Activated T-cell treated with anti-CD3 and anti-CD28 coated beads, Interleukin-2, amount 50 U/mL, for 4 hours (primary cell): Measurements from ENCODE around the gene YTHDF1. TPM values are rescaled to one million over a fixed set of nuclear protein-coding genes. Genes with fewer than 3 reads are reported as not detected.

Experiments used
- ATAC-seq, 2 donors: fragments of 200-7000 bp; cut with Tn5 transposase; one replicate each; pipeline ENCODE4 v1.10.0; 2021
- DNase-seq: peaks from one replicate; pipeline ENCODE4 v3.0.0-alpha.2; 2020
- H3K27me3 Mint-ChIP-seq: one replicate; pipeline ENCODE4 v1.8.0; 2021; ENCODE audit warnings: low read depth, mixed read lengths
- H3K36me3 Mint-ChIP-seq: one replicate; pipeline ENCODE4 v1.8.0; 2022; ENCODE audit warnings: mixed read lengths; ENCODE audit not compliant: insufficient read depth
- H3K4me1 Mint-ChIP-seq: one replicate; pipeline ENCODE4 v1.8.0; 2021; ENCODE audit warnings: low read depth, mixed read lengths
- H3K4me3 Mint-ChIP-seq: one replicate; pipeline ENCODE4 v1.8.0; 2021; ENCODE audit warnings: mild to moderate bottlenecking, moderate library complexity, mixed read lengths
- H3K9me3 Mint-ChIP-seq: one replicate; pipeline ENCODE4 v1.8.0; 2021; ENCODE audit warnings: mixed read lengths
- total RNA-seq, 3 donors: library from RNA; stranded (reverse); gene quantifications; one replicate each; pipeline ENCODE4 v1.2.1, GENCODE V29; 2021

Gene YTHDF1
- total RNA-seq, 3 donors from 2014 or later = 53.5 to 59.6 (median 55.6) TPM

- Mint-ChIP-seq H3K9me3 (no peaks in the 10 kb centered on the region), H3K4me3 (no peak overlapping the region), H3K27me3 (no peaks in the 10 kb centered on the region), H3K36me3 (peaks cover 15% of the 10 kb centered on the region), H3K4me1 (peaks cover 28% of the 10 kb centered on the region)
- DNase-seq (no peak), ATAC-seq (no peak)
Measured at GRCh38 chr20:63196768-63197470, 19.0 kb downstream of the YTHDF1 start.

- DNase-seq (no peak), ATAC-seq (no peak)
- Mint-ChIP-seq H3K9me3 (no peaks in the 10 kb centered on the region), H3K4me3 (no peak overlapping the region), H3K36me3 (peaks cover 10% of the 10 kb centered on the region), H3K4me1 (peaks cover 21% of the 10 kb centered on the region), H3K27me3 (no peaks in the 10 kb centered on the region)
Measured at GRCh38 chr20:63194797-63195173, 21.1 kb downstream of the YTHDF1 start.

- ATAC-seq = no peak
- DNase-seq = no peak
- H3K9me3 Mint-ChIP-seq = no peaks in the 10 kb centered on the region
- peaks cover 18% of the 10 kb centered on the region for H3K4me1 Mint-ChIP-seq
- no peak overlapping the region for H3K4me3 Mint-ChIP-seq
- H3K36me3 Mint-ChIP-seq = peaks cover 10% of the 10 kb centered on the region
- H3K27me3 Mint-ChIP-seq = no peaks in the 10 kb centered on the region
Measured at GRCh38 chr20:63194007-63194796, 21.7 kb downstream of the YTHDF1 start.

GRCh38 chr20:63192721-63193120 lies 23.2 kb downstream of the YTHDF1 start:
- Mint-ChIP-seq H3K9me3 (no peaks in the 10 kb centered on the region), H3K27me3 (no peaks in the 10 kb centered on the region), H3K4me3 (no peak overlapping the region), H3K36me3 (peaks cover 10% of the 10 kb centered on the region), H3K4me1 (peaks cover 11% of the 10 kb centered on the region)
- DNase-seq = no peak
- ATAC-seq = no peak

GRCh38 chr20:63191400-63191799 lies 24.5 kb downstream of the YTHDF1 start:
- Mint-ChIP-seq H3K27me3 (no peaks in the 10 kb centered on the region), H3K9me3 (no peaks in the 10 kb centered on the region), H3K4me3 (no peak overlapping the region), H3K36me3 (peaks cover 7% of the 10 kb centered on the region), H3K4me1 (peaks cover 2% of the 10 kb centered on the region)
- ATAC-seq (no peak), DNase-seq (no peak)

GRCh38 chr20:63190828-63191227 lies 25.1 kb downstream of the YTHDF1 start:
- Mint-ChIP-seq H3K4me3 (no peak overlapping the region), H3K9me3 (no peaks in the 10 kb centered on the region), H3K4me1 (no peaks in the 10 kb centered on the region), H3K27me3 (no peaks in the 10 kb centered on the region), H3K36me3 (peaks cover 4% of the 10 kb centered on the region)
- no peak for ATAC-seq
- DNase-seq = no peak

- Mint-ChIP-seq H3K27me3 (no peaks in the 10 kb centered on the region), H3K4me1 (no peaks in the 10 kb centered on the region), H3K36me3 (peaks cover 4% of the 10 kb centered on the region), H3K9me3 (no peaks in the 10 kb centered on the region), H3K4me3 (no peak overlapping the region)
- DNase-seq (no peak), ATAC-seq (no peak)
Measured at GRCh38 chr20:63189846-63190559, 25.9 kb downstream of the YTHDF1 start.

- Mint-ChIP-seq H3K36me3 (no peaks in the 10 kb centered on the region), H3K4me3 (no peak overlapping the region), H3K9me3 (no peaks in the 10 kb centered on the region), H3K4me1 (no peaks in the 10 kb centered on the region), H3K27me3 (no peaks in the 10 kb centered on the region)
- DNase-seq (no peak), ATAC-seq (no peak)
Measured at GRCh38 chr20:63189322-63189642, 26.6 kb downstream of the YTHDF1 start.

- ATAC-seq (no peak), DNase-seq (no peak)
- H3K9me3 Mint-ChIP-seq = no peaks in the 10 kb centered on the region
- H3K36me3 Mint-ChIP-seq = no peaks in the 10 kb centered on the region
- H3K4me3 Mint-ChIP-seq = no peak overlapping the region
- no peaks in the 10 kb centered on the region for H3K4me1 Mint-ChIP-seq
- no peaks in the 10 kb centered on the region for H3K27me3 Mint-ChIP-seq
Measured at GRCh38 chr20:63188641-63189321, 27.1 kb downstream of the YTHDF1 start.

- H3K4me3 Mint-ChIP-seq = no peak overlapping the region
- H3K36me3 Mint-ChIP-seq = no peaks in the 10 kb centered on the region
- DNase-seq (no peak), ATAC-seq (no peak)
- H3K27me3 Mint-ChIP-seq = no peaks in the 10 kb centered on the region
- no peaks in the 10 kb centered on the region for H3K4me1 Mint-ChIP-seq
- no peaks in the 10 kb centered on the region for H3K9me3 Mint-ChIP-seq
Measured at GRCh38 chr20:63188159-63188442, 27.8 kb downstream of the YTHDF1 start.

GRCh38 chr20:63187338-63188158 lies 28.4 kb downstream of the YTHDF1 start:
- DNase-seq (no peak), ATAC-seq (no peak)
- Mint-ChIP-seq H3K27me3 (peaks cover under 1% of the 10 kb centered on the region), H3K4me1 (no peaks in the 10 kb centered on the region), H3K9me3 (no peaks in the 10 kb centered on the region), H3K36me3 (no peaks in the 10 kb centered on the region), H3K4me3 (no peak overlapping the region)

- no peak for ATAC-seq
- no peak overlapping the region for H3K4me3 Mint-ChIP-seq
- H3K9me3 Mint-ChIP-seq = no peaks in the 10 kb centered on the region
- no peak for DNase-seq
- H3K27me3 Mint-ChIP-seq = peaks cover 4% of the 10 kb centered on the region
- no peaks in the 10 kb centered on the region for H3K36me3 Mint-ChIP-seq
- no peaks in the 10 kb centered on the region for H3K4me1 Mint-ChIP-seq
Measured at GRCh38 chr20:63186528-63187316, 29.2 kb downstream of the YTHDF1 start.

- ATAC-seq (no peak), DNase-seq (no peak)
- Mint-ChIP-seq H3K9me3 (no peaks in the 10 kb centered on the region), H3K27me3 (peaks cover 9% of the 10 kb centered on the region), H3K4me1 (no peaks in the 10 kb centered on the region), H3K36me3 (no peaks in the 10 kb centered on the region), H3K4me3 (no peak overlapping the region)
Measured at GRCh38 chr20:63186084-63186483, 29.8 kb downstream of the YTHDF1 start.
